Measurements from ENCODE around the gene DUSP7. TPM values are rescaled to one million over a fixed set of nuclear protein-coding genes. Genes with fewer than 3 reads are reported as not detected.

DUSP7 gene
- total RNA-seq, 4 donors from 2014 or later = 10.2 to 18.1 (median 14.7) TPM

- 0% methylated on average over 9 of the region's 94 CpGs; no CpG with 5 or more reads in 1 of the 2 donors for WGBS, 2 donors (ENCODE audit: low coverage in 1 of 2)
Measured at GRCh38 chr3:52055537-52056351, 627 bp downstream of the DUSP7 start.

GRCh38 chr3:52054661-52055511, 1.5 kb downstream of the DUSP7 start:
- H3K4me3 ChIP-seq = peak overlapping the region; percentile 77 to 85
- no peak for ATAC-seq
- no peaks in the 10 kb centered on the region for H3K9me3 ChIP-seq
- peak overlapping the region; percentile 55 to 98 (median 88) for H3K27ac ChIP-seq
- peaks cover 0 to 40% of the 10 kb centered on the region in 2 donors for H3K36me3 ChIP-seq
- H3K27me3 ChIP-seq = no peaks in the 10 kb centered on the region
- peaks cover 0 to 71% (median 39%) of the 10 kb centered on the region in 3 donors for H3K4me1 ChIP-seq
- TF ChIP-seq POLR2AphosphoS5 (IDR thresholded peaks at IDR 0.05) = no peak
- TF ChIP-seq, protein P1, sequence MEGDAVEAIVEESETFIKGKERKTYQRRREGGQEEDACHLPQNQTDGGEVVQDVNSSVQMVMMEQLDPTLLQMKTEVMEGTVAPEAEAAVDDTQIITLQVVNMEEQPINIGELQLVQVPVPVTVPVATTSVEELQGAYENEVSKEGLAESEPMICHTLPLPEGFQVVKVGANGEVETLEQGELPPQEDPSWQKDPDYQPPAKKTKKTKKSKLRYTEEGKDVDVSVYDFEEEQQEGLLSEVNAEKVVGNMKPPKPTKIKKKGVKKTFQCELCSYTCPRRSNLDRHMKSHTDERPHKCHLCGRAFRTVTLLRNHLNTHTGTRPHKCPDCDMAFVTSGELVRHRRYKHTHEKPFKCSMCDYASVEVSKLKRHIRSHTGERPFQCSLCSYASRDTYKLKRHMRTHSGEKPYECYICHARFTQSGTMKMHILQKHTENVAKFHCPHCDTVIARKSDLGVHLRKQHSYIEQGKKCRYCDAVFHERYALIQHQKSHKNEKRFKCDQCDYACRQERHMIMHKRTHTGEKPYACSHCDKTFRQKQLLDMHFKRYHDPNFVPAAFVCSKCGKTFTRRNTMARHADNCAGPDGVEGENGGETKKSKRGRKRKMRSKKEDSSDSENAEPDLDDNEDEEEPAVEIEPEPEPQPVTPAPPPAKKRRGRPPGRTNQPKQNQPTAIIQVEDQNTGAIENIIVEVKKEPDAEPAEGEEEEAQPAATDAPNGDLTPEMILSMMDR (IDR thresholded peaks at IDR 0.05) = peak in 1 of 4 experiments; percentile 33
- no peak for TF ChIP-seq EP300 (IDR thresholded peaks at IDR 0.05)
- 0% methylated on average over 3 of the region's 26 CpGs; no CpG with 5 or more reads in 1 of the 2 donors for WGBS, 2 donors (ENCODE audit: low coverage in 1 of 2)

More at GRCh38 chr3:52055537-52056351, 627 bp downstream of the DUSP7 start:
- Histone ChIP-seq H3K4me3 (peak overlapping the region; percentile 77 to 85), H3K27me3 (no peaks in the 10 kb centered on the region), H3K36me3 (peaks cover 0 to 31% of the 10 kb centered on the region in 2 donors), H3K4me1 (peaks cover 0 to 62% (median 39%) of the 10 kb centered on the region in 3 donors), H3K27ac (peak overlapping the region; percentile 55 to 98 (median 88)), H3K9me3 (no peaks in the 10 kb centered on the region)
- no peak for ATAC-seq
- TF ChIP-seq POLR2AphosphoS5 (IDR thresholded peaks at IDR 0.05) (no peak), POLR2A (IDR thresholded peaks at IDR 0.05) (no peak), EP300 (IDR thresholded peaks at IDR 0.05) (no peak)
- TF ChIP-seq, protein P1 (IDR thresholded peaks at IDR 0.05) = peak in 3 of 4 experiments; percentile 26 to 45 (median 42)

DNA sequence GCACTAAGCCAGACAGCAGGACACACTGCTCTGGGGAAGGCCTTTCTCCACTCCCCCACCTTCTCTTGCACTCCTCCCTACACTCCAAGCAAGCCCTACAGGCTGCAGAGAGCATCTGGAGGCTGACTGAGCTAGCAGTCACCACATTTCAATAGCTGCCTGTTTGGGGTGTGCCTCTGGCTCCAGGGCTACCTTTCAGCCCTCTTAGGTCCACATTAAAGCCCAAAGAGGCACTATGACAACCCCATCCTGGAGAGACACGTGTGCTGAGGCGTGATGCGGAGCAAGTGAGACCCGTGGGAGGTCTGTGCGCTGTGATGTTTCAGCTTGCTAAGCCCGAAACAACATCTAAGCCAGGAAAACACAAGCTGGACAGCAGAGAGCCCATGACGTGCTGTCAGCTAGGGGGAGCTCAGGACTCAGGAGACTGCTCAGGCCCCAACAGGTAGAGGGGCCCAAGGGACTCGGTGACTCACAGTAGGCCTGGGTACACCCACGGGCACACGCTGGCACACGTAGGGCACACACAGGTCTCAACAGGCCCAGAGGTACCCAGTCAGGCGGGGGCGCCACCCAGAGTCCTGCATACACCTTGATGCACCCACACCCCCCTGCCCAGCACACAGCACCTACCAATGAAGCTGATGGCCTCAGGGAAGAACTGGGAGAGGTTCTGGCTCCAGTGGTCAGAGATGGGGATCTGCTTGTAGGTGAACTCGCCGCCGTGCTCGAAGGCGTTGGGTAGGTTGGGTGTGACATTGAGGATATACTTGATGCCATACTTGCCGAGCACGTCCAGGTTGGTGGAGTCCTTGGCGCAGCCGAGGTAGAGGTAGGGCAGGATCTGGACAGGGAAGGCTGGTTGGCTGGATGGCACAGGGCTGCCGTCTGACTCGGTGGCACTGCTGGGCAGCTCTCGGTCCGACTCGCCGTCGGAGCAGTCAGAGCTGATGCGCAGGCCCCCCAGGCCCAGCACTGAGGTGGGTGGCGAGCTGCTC, 2.8 kb downstream of the DUSP7 start:
- no peak for ATAC-seq
- peaks cover 0 to 83% (median 39%) of the 10 kb centered on the region in 3 donors for H3K4me1 ChIP-seq
- 54% methylated on average over 7 of the region's 31 CpGs; no CpG with 5 or more reads in 1 of the 2 donors for WGBS, 2 donors (ENCODE audit: low coverage in 1 of 2)

More for the DNA sequence above, 2.8 kb downstream of the DUSP7 start:
- Histone ChIP-seq H3K27ac (peak overlapping the region in 3 of 4 donors; percentile 87 to 98 (median 89)), H3K4me3 (peak overlapping the region in 1 of 2 donors; percentile 85), H3K27me3 (no peaks in the 10 kb centered on the region), H3K9me3 (no peaks in the 10 kb centered on the region), H3K36me3 (peaks cover 0 to 53% of the 10 kb centered on the region in 2 donors)
- TF ChIP-seq EP300 (IDR thresholded peaks at IDR 0.05) = no peak
- TF ChIP-seq POLR2AphosphoS5 (IDR thresholded peaks at IDR 0.05) = no peak
- TF ChIP-seq, protein P1 (IDR thresholded peaks at IDR 0.05) = peak in 1 of 4 experiments; percentile 35
- no peak for TF ChIP-seq POLR2A (IDR thresholded peaks at IDR 0.05)

Data from gastroesophageal sphincter (tissue), 4 donors.